Ramos (cell line): ENCODE data around the gene MTMR10.

Experiments used
- in situ Hi-C: fragments of 300-500 bp; cut with MboI; formaldehyde crosslinking; loops from one replicate; pipeline ENCODE4 v1.14.3; 2022; ENCODE audit warnings: low sequenced_read_pairs; ENCODE audit not compliant: unreplicated experiment

The MTMR10 gene

DNA sequence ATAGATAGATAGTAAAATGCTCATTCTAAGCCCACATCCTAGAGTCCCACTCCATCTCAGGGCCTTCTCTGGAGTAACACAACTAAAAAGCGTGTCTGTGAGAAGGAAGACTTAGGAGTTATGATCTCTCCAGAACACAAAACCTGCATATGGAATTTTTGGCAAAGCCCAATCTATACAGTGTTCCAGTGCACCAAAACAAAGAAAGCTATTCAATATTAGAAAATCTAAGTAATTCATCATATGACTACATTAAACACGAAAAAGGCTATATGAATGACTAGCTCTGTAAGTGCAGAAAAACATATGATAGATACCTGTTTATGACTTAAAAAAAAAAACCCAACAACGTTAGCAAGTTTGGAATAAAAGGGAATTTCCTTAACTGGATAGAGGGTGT lies 27.7 kb downstream of the MTMR10 start:
- in situ Hi-C loops = no loop called here

DNA sequence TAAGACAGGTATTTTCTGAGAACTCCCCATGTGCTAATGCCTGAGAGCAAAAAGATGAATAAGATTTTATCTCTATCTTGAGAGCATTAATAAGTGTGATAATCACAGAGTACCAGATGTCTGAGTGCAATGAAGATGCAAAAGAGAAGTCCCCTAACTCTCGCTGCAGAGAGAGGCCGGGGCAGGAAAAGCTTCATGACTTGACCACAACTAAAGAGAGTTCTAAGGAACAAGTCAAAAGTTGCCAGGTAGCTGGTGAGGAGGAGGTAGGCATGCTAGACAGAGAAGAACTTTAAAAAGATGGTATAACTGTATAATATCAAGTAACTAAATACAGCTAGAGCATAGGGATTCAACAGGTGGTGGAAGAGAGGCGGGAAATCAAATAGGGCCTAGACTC lies 28.8 kb downstream of the MTMR10 start:
- in situ Hi-C loops = no loop called here

DNA sequence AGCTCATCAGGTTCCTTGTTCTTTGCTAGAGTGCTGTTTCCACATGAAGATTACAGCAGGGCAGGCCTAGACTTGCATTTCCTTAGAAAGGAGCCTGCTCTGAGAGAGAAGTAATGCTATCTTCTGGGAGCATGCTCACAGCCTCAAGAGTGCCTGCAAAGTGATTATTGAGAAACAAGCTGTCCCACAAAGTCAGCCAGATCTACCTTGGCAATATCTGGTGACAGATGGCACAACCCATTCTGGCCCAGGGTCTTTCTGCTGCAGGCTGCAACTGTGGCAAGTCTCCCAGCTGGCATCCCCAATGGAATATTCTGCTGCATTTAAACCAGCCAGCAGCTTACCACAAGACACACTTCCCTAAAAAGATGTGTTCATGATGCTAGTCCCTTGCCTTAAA lies 29.3 kb downstream of the MTMR10 start:
- in situ Hi-C loops = no loop called here

DNA sequence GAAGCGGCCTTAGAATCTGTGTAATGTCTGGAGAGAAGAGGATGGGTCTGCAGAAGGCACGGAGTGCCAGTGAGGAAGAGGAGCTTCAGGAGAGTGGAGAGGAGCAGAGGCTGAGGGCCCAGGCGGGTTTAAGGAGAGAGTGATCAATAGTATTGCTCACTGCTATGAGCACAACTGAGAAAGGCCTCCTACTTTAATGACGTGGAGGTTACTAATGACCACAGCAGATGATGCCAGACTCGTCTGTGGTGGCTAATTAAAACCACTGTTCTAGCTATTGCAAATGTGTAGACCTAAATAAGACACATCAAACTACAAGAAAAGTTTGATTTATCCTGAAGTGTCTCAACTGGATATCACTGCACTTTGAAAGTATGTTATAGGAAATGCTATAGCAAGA lies 33.2 kb downstream of the MTMR10 start:
- in situ Hi-C loops = no loop called here

DNA sequence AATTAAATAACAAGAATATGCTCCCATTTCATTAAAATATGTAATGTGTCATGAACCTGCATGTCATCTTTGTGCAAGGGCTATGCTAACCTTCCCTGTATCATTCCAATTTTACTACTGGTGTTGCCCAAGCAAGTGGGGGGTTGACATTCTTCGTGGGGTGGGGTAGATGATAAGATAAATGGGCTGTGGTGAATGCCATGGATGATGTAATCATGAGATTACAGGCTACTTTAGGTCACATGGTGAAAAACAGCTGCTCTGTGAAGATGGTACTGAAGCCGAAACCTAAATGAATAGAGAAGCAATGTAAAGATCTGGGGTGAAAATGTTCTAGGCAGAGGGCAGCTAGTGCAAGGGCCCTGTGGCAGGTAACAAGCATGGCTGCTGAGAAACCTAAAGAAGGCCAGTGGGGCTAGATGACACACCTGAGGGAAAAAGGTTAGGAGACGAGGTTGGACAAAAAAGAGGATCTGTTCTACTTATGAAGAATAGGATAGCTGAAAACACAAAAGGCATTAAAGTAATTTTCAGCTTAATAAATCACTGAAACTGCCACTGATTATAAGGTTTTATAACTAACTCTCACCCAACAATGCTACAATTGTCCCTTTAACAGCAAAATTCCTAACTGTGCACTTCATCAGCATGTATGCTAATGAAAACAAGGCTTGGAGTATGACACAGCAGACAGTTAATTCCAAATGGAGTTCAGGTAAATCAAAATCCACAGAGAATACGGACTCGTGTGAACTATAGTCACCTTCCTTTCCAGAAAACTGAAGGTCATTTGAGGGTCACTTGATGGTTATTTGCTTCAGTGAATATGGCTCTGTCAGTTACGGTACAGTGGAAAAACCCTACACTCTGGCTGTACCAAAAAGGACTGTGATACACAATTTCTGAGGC lies 35.0 kb downstream of the MTMR10 start:
- in situ Hi-C loops = no loop called here

DNA sequence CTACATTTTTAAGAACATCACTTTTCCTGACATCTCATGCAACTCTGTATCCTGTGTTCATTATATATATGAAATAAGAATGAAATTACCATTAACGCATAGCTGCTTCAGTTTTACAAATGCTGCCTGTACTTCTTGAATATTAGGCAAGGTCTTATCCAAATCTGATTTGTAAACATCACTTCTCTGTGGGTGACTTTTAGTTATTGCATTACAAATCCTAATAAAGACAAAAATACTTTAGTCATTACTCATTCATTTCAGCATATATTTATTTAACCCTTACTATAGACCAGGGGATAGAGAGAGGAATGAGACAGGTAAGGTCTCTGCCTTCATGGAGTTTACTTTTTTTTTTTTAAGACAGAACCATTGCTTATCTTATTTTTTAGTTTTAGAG lies 36.8 kb downstream of the MTMR10 start:
- in situ Hi-C loops = no loop called here

DNA sequence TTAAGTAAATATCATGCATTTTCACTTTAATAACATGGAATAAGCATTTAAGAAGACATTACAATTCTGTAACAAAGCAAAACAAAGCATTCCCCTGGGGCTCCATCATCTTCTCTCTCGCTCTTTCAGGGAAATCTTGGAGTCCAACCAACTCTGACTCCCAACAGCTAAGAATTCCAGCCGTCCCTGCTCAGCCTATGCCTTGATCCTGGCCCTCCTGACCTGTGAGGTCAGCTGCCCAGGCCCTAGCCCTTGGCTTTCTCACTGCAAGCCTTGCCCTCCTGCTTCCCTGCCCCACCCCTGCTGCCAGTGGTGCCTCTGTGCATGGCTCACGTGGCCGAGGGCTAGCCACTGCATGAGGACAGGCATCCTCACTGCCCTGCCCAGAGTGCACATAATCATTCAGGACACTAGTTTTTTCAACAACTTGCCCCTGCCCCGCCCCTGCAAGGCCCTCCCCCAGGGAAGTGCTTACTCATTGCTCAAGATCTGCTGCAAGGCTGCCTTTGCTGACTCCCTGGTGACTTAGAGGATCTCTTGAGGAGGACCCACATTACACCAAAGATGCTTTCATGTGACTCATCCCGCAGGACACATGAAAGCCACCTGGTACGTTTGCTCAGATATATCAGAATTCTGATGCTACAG lies 37.6 kb downstream of the MTMR10 start:
- in situ Hi-C loops = no loop called here

DNA sequence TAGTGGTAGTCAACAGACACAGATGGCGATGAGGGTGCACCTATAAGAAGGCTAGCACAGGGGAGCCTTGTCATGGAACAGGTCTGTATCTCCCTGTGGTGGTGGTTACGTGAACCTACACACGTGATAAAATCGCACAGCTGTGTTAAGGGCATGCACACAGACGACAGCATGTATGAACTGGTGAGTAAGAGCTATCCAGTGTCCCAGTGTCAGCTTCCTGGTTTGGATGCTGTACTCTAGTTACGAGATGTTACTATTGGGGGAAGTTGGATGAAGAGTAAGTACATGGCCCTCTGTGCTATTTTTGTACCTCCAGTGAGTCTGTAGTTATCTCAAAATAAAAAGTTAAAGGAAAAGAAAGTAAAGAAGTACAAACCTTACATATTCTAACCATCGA lies 38.2 kb downstream of the MTMR10 start:
- in situ Hi-C loops = no loop called here

DNA sequence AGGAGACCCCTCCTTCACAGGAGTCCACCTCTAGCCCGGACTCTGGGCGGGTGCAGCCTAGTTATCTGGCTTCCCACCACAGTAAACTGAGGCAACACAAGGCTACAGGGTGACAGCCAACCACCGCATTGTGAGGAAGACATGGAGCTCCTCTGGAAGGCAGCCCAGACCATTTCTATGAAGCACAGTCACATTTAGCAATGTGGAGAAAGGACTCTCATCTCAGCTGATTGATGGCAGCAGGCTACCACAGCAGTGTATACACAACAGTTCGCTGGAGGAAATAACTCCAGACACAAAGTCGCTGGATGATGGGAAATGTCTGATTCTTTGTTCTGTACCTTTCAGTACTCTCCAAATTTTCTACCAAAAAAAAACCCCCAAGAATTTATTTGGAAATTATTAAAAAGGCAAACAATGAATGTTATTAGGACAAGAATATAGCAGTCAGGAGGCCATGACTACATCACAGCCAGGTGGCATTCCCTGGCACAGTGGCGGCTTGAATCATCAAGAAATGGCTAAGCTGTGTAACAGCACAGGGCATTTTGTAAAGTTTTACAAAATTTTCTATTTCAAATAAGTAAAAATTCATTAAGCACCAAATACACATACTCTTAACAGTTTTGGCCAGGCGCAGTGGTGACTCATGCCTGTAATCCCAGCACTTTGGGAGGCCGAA lies 47.6 kb downstream of the MTMR10 start:
- in situ Hi-C loops = no loop called here

DNA sequence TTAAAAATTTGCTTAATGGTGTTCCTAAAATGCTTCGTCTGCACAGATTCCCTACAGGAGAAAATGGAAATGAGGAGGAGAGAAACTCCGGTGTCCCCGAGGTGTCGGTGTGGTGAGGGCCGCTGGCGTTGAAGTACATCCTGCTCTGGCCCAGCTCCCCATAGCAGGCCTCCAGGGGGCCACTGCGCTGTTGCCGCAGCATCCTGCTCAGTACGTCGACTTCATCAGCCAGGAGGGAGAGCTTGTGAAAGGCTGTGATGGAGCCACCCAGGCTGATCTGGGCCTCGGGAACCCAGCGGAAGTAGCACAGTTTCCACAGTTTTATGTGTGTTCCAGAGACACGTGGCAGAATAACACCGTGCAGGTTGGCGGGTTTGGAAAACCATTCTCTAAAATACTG lies 49.9 kb downstream of the MTMR10 start:
- in situ Hi-C loops = no loop called here

DNA sequence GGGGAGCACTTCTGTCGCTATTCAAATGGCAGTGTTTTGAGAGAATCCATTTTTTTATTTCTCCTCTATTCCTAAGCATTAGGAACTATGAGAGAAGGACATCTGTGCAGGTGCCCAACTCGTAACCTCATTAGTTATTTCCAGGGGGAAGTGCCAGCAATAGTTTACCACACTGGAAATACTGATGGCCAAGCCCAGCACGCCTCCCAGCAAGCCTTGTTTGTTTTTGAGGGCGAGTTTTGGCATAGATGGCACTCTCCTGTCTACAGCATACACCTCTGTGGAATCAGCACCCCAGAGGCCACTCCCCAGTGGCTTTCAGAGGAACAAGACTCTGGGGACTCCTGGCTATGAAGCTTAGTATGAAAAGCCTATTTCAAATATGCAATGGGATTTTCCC lies 51.1 kb downstream of the MTMR10 start:
- in situ Hi-C loops = no loop called here

DNA sequence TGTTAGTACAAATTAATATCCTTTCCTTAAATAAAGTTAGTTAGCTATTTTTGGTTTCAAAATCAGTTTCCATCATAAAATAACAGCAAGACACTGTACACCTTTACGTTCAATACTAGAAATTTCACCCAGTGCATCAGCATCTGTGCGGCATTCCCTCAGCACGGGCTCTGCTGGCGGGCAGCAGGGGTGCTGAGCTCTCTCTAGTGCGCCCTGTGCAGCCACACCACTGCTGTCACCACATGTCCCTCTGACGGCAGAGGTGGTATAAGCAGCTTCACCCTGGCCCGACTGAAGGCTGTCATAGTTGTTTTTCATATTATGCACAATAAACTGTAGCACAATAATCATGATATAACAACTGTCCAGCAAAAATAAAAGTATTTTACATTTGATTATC lies 52.3 kb downstream of the MTMR10 start:
- in situ Hi-C loops = no loop called here

DNA sequence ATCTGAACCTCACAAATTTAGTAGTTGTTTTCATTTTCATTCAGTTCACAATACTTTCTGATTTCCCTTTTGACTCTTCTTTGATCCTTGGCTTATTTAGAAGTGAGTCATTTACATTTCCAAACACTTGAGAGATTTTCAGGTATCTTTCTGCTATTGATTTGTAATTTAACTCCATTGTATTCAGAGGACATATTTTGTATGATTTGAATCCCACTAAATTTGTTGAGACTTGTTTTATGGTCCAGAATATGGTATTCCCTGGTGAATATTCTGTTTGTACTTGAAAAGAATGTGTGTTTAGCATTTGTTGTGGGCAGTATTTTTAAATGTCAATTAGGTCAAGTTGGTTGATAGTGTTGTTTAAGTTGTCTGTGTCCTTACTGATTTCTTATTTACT lies 58.1 kb downstream of the MTMR10 start:
- in situ Hi-C loops = no loop called here

DNA sequence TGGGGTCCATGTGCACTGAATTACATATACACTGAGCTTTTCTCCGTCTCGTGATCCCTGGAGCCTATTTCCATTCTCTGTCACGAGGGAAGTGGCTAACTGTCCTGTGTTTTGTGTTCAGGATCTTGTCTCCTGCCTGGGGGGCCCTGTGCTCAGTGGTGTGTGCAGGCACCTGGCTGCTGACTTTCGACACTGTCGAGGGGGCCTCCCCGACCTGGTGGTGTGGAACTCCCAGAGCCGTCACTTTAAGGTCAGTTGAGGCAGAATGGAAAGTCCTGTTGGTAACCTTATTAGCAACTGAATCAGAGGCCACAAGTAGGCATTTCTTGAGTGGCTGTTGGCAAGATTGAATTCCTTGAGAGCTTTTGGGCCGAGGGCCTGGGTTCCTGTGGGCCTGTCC lies 61.0 kb downstream of the MTMR10 start:
- in situ Hi-C loops = no loop called here

DNA sequence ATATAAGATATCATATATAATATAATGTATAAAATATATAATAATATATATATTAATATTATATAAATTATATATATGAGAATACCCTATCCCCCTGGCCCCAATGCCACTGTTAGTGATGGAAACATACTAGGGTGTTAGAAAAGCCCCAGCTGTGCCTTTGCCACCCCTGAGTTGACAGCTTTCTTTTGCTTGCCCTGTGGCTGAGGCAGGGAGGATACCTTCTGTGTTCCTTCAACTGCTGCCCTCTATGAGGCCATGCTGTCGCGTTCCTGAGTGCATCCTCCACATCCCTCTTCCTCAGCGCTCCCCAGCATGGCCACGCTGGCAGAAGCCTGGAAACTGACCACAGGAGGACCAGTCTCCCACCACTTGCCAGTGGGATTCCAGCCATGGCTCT lies 61.4 kb downstream of the MTMR10 start:
- in situ Hi-C loops = no loop called here

DNA sequence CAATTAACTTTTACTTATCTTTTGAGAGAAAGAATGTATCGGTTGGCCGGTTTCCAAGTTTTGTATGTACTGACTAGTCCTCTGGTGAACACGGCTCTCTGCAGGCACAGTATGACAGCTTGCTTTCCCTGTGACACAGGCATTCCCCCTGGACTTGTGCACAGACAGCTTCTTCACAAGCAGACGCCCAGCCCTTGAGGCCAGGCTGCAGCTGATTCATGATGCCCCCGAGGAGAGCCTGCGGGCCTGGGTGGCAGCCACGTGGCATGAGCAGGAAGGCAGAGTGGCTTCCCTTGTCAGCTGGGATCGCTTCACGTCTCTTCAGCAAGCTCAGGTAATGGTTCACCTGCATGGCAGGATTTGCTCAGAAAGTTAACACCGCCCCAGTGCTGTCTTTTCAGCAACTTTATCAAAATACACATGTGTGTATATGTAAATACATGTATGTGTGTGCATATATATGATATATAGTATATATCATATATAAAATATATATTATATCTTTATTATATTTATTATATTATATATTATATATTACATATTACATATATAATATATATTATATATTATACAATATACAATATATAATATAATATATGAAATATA lies 62.3 kb downstream of the MTMR10 start:
- in situ Hi-C loops = no loop called here

DNA sequence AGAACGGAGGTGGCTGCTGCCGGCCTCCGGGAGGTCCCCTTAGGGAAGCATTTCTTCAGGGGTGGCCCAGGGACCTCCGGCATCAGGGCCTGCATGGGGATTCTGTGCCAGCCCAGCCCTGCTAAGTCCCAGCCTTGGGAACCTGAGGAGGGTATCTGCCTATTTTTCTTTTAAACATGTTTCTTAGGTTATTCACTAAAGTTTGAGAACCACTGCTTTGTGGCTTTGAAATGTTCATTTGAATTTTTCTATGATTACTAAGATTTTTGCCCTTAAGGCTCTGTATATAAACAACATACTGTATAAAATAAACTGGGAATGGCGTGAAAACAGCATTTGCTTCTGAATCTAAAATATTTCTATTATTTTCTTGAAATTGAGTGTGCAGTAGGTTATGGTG lies 63.4 kb downstream of the MTMR10 start:
- in situ Hi-C loops = no loop called here

DNA sequence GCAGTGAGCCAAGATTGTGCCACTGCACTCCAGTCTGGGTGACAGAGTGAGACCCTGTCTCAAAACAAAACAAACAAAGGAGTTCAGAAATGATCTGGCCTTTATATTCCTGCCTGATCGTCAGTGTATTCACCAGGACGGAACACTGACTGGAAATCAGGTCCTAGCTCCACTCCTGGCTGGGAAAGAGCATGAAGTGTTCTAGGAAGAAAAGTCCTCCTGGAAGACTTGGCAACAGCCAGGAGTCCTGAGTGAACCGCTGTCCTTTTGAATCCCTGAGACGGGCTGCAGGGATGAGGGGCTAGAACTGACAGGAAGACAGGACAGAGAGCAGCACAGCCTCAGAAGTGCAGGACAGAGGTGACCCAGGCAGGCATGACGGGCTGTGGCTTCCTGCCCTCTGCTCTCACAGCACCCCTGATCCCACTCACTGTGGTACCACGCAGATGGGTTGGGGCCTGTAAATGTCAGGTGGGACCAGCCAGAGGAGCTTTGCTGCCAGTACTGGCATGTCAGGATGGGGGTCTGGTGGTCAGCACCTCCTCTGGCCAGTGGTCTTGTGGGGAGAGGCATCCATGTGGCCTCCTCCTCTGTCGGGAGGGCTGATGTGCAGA lies 64.2 kb downstream of the MTMR10 start:
- in situ Hi-C loops = no loop called here

DNA sequence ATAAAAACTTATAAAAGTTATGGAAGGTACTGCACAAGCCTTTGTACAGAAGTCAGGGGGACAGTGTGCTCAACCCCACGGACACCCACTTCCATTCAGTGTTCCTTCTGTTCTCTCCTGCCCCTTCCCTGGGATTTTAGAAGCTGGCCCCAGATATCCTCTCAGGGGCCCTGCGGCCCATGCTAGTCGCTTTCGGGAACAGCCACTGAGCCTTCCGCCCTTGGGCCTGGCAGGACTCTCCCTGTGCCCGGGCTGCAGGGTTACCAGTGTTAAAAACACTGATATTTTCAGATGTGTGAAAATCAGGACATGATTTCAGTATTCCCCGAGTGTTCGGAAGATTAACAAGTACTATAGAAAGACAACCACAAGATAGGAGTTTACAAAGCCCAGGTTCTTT lies 65.3 kb downstream of the MTMR10 start:
- in situ Hi-C loops = no loop called here

DNA sequence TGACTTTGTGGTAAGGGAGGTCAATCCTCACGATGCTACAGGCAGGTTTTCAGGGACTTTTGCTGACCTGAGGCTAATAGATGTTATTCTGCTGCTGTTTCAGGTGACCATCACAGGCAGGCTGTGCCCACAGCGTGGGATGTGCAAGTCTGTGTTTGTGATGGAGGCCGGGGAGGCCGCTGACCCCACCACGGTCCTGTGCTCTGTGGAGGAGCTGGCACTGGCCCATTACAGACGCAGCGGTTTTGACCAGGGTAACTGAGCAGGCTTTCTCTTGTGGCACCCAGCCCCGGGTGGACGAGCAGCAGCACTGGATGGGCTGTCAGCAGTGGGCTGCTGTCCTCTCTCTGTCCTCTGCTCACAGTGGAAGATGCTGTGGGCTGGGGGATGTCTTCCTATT lies 65.7 kb downstream of the MTMR10 start:
- in situ Hi-C loops = no loop called here

DNA sequence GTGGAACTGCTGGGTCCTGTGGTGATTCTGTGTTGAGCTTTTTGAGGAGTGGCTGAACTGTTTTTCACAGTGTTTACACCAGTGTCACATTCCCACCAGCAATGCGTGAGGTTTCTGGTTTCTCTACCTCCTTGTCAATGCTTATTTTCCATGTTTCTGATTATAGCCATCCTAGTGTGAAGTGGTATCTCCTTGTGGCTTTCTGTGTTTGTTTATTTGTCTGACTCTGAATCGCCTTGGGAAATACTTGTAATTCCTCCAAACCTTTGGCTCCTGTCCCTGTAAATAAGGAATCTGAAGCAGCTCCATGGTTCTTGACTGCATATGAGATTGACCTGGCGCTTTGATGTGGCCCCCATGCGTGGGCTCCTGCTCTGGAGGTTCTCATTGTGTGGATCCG lies 67.1 kb downstream of the MTMR10 start:
- in situ Hi-C loops = no loop called here
